HG03378 (cell line): ENCODE results near the gene SLX9.

Source experiments
- ATAC-seq: cut with Tn5 transposase; IDR thresholded peaks from one replicate; pipeline ENCODE4 v1.9.1; 2021; ENCODE audit warnings: mild to moderate bottlenecking, moderate library complexity; ENCODE audit not compliant: unreplicated experiment

SLX9 gene

GRCh38 chr21:44999972-45000636, 60.3 kb downstream of the SLX9 start:
- ATAC-seq: no peak

DNA sequence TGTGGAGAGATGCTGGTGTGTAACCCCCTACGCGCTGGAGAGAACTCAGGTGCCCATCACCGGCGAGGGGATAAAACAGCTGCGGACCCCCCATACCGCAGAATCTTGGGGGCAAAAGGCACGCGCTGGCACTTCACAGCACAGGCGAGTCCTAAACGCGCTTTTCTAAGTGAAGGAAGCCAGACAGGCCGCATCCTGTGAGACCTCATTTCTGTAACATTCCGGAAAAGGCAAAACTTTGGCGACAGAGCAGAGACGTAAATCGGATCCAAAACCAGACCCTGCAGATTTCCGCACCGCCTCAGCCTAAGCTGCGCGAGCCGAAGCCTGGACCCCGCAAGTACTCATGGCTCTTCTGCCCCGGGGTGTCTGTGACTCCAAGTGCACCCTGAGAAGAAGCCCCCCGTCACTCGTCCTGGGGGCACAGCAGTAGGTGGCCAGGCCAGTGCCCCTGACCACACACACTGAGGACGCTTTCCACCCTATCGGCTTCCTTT, 60.9 kb downstream of the SLX9 start:
- ATAC-seq: no peak

DNA sequence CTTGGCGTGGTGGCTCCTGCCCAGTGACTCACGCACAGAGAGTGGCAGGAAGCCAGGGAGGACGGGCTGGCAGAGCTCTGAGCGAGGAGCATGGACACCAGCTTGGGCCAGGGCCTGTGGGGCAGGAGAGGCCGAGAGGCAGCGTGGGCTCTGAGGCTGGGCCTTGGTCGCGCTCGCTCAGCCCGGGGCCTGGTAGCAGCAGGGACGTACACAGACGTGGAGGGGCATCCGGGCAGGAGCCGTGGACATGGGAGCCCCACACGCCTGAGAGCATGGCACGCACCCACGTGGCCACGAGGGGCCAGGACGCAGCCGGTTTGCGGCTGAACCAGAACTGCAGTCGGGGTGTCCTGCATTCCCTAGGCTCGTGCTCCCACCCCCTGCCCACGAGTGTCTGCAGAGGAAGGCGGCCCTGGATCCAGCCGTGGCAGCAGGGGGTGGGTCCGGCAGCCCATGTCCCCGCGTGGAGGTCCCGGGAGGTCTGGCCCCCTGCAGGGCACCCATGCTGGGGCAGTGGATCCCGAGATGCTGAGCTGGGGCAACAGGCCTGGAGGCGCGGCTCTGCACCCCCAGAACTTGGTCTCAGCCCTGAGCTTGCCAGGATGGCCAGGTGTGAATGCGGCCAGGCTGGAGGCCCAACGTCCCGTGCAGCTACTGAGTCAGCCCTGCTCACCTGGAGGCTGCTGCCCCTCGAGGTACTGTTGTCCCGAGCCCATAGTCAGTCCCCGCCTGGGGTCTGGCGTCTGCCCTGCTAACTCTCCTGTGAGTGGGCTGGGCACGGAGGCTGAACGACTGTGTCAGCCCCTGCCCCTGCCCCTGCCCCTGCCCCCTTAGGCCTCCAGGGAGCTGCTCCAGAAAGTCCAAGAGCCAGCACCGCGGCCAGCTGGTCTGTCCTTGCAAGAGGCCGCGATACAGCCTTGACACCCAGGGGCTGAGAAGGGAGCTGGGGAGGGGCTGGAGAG, 61.6 kb downstream of the SLX9 start:
- no peak for ATAC-seq

- no peak for ATAC-seq
These were observed 62.8 kb downstream of the SLX9 start for GRCh38 chr21:45002381-45003204.

GRCh38 chr21:45003331-45004058, 63.7 kb downstream of the SLX9 start:
- no peak for ATAC-seq

DNA sequence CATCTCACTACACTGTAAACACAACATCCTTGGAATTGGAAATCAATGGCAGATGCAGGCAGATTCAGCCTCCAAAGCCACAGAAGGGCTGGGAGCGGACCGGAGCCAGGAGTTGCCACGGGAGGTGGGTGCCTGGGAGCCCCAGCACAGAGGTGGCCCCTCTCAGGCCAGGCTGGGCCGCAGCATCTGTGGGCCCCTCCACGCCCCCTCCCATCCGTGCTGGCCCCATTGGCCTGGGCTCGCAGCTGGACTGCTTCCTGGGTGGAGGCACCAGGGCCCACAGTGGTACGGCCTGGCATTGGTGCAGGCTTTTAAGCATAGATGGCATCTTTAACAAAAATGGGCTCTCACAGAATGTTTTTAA, 64.2 kb downstream of the SLX9 start:
- no peak for ATAC-seq

DNA sequence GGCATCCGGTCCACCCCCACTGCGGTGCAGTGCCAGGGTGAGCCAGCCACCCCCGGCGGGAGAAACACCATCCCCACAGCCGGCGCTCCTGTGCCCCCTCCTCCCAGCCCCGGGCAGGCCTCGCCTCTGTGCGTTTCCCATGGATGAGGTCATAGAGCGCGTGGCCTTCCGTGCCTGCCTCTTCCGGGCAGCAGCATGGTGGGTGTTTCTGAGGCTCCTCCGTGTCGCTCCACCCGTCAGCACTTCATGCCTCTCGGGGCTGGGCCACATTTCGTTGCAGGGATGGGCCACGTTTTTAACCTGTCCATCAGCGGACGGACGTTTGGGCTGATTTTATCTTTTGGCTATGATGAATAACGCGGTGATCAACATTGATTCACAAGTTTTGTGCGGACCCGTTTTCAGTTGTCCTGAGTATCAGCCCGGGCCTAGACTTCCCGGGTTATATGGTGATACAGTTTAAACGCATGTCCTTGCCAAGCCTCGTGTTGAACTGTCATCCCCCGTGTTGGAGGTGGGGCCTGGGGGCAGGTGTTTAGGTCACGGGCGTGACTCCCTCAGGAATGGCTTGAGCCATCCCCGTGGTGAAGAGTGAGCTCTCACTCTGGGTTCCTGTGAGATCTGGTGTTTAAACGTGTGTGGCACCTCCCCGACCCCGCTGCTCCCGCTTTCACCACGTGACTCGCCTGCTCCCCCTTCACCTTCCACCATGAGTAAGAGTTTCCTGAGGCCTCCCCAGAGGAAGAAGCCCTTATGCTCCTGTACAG, 64.8 kb downstream of the SLX9 start:
- ATAC-seq: no peak

GRCh38 chr21:45006536-45007095, 66.8 kb downstream of the SLX9 start:
- ATAC-seq: no peak

DNA sequence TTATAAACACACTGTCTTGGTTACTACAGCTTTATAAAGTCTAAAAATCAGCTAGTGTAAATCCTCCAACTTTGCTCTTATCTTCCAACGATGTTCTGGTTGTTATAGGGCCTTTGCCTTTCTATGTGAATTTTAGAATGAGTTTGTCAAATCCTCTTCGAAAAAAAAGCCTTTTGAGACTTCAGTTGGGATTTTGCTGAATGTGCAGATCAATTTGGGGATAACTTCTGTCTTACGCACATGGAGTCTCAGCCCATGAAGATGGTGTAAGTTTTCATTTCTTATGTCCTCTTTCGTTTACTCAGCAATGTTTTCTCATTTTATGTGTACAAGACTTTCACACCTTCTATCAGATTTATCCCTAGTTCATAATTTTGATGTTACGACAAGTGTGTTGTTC, 69.8 kb downstream of the SLX9 start:
- ATAC-seq: no peak

DNA sequence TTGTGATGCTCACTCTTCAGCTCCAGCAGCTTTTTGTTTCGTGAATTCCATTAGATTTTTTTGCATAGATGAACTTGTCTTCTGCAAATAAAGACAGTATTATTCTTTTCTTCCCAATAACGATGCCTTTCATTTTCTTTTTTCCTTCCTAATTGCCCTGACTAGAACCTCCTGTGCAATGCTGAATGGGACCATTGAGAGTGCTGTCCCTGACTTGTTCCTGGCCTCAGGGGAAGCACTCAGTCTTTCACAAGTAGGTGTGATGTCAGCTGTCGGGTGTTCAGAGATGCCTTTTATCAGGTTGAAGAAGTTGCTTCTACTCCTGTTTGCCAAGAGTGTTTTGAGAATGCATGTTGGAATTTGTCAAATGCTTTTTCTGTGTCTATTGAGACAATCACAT, 70.3 kb downstream of the SLX9 start:
- ATAC-seq: no peak

GRCh38 chr21:45010860-45011259, 71.0 kb downstream of the SLX9 start:
- no peak for ATAC-seq

GRCh38 chr21:45011426-45011825, 71.6 kb downstream of the SLX9 start:
- no peak for ATAC-seq

DNA sequence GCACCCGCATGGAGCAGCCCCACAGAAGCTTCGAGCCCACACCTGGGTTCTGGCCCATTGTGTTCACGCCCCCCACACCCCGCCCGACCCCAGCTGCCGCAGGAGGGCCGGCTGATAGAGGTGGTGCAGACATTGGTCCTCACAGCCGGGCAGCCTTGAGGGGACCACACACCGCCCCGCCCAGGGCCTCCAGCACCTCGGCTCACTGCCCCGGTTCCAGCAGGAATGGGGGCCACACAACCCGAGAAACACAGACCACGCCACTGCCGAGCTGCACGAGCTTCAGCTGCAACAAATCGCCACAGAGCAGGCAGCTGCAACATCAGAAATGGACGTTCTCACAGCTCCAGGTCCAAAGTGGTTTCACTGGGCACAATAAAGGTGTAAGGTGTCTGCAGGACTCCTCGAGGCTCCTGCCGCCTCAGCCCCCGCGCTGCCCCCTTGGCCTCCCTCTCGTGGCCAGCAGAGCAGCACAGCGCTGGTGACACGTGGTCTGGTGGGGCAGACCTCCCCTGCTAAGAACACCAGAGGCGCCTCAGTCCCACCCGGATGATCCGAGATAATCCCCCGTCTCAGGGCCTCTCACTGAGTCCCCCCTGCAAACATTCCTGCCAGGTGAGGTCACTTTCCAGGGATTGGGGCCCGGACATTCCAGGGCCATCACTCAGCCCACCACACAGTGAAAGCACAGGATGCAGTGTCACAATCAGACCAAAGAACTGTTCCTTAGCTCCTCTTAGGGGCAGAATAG, 72.3 kb downstream of the SLX9 start:
- no peak for ATAC-seq

DNA sequence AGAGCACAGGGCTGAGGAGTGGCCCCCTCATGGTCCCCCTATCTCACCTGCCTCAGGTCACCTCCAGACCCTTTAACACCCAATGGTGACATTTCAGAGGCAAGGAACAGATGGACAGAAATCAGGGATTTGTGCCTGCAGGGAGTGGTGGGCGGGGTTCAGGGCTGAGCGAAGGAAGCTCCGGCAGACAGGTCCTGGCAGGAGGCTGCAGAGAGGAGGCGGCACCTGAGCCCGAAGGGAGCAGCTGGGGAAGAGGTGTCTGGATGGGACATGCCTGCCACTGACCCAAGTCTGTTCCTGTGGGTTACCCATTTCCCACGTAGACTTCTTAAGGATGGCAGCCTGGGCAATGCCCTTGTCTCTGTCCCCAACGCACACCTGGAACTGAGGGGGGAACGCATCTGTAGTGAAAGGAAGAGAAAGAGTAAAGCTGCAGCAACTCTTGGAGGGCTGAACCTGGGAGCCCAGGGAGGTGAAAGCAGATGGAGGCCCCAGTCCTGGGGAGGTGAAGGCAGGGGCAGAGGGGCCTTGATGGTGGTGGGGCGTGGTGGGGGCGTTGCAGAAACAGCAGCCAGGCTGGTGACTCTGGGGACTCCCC, 72.9 kb downstream of the SLX9 start:
- ATAC-seq: no peak

- ATAC-seq: no peak
These were observed 73.5 kb downstream of the SLX9 start for GRCh38 chr21:45013260-45013841.

DNA sequence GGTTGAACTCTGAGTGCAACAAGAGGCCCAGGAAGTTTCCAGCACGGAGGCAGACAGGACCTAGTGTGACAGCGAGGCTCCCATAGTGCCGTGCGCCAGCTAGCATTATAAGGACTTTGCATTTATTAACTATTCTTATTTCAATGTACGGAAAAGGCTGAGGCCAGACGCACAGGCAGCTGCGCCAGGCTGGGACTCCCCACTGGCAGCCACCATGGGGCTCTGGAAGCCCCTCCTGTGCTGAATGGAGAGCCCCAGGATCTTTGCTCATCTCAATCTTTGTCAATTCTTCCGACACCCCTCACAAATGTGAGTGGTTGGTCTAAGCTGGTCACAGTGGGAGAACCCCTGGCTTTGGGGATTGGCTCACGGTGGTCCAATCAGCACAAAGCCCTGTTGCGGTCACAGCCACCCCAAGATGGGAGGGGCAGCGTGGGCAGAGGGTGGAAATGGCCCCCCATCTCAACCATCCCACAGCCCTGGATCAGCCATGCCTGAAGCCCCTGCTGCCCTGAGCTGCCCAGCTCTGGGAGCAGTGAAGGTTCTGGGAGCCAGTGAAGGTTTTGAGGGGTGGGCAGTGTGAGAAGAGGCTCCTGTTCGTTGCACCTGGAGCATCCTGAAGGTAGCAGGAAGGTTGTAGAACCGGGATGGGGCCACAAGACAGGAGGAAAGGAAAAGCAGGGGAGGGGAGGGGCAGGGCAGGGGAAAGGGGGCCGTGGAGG, 75.1 kb downstream of the SLX9 start:
- no peak for ATAC-seq

DNA sequence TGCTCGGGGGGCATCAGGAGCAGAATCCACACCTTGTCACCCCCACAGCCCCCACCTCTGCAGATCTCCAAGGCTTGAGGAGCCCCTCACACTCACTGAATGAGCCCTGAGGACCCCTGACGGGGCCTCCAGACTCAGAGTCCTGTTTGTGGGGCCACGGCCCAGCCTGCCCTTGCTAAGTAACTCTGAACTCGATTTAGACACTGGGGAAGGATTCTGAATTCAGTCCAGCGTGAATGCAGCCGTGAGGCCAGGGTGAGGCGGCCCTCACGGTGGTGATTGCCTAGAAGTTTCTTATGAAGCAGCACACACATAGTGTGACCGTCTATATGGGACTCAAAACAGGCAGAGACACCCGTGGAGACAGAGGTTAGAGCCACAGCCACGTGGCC, 75.6 kb downstream of the SLX9 start:
- ATAC-seq: no peak
